RCC 7860 (cell line): ENCODE results near the gene IL13RA2.

Experiments
- DNase-seq: peaks from one replicate; pipeline ENCODE4 v3.0.0-alpha.2; 2015; ENCODE audit warnings: low spot score
- FAIRE-seq: peaks from 2 replicates; lab custom pipeline; 2012; peaks lifted over from hg19 to GRCh38; lab: Jason Lieb, UNC

Gene IL13RA2

DNA sequence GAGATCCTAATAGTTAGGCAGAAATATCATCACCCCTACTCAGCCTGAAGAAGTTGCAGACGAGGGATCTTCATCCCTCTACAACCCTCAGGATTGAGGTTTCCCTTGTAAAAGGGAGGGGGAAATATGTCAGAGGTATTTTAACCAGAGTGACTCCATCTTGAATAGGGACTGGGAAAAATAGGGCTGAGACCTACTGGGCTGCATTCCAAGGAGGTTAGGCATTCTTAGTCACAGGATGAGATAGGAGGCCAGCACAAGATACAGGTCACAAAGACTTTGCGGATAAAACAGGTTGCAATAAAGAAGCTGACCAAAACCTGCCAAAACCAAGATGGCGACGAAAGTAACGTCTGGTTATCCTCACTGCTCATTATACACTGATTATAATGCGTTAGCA, 17.5 kb downstream of the IL13RA2 start:
- DNase-seq = no peak
- FAIRE-seq = no peak

DNA sequence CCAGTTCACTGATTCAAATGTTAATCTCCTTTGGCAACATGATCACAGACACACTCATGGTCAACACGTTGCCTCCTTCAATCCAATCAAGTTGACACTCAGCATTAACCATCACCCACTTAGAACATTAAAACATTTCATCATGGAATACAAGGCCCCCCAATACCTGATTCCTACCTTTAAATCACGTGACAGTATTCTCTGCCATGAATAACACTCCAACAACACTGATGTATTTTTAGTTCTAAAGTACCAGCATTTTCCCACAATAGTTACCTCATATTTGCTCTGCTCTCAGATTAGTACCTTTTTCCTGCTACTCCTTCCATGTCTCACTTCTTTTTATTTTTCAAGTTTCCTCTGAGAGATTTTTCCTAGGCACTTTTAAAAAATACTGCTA, 19.6 kb downstream of the IL13RA2 start:
- no peak for FAIRE-seq
- DNase-seq = no peak

DNA sequence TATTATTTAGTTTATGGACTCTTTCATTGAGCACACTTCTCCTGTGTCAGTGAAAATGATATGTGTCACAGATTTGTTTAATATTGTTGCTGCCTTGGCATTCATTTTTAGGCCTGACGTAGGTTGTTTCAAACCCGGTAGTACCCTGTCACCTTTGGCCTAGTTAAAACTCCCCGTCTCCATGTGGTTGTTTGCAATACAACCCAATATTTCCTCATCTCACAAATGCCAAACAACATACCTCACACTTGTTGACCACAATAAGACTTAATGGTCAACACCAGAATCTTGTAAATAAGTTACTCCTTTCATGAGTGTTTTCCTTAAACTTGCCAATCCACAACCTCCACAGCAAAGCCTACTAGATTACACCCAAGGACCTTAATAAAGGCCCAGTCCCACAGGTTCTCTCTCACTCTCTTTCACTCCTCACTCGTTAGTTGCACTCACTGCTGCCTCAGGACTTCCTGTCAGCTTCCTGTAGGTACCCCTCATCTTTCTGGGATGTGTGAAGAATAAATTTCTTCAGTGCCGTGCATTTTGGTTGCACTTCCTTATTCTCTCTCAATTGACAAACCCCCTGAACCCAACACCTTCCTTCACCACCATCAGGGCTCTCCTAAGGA, 31.3 kb downstream of the IL13RA2 start:
- DNase-seq = no peak
- FAIRE-seq = no peak

DNA sequence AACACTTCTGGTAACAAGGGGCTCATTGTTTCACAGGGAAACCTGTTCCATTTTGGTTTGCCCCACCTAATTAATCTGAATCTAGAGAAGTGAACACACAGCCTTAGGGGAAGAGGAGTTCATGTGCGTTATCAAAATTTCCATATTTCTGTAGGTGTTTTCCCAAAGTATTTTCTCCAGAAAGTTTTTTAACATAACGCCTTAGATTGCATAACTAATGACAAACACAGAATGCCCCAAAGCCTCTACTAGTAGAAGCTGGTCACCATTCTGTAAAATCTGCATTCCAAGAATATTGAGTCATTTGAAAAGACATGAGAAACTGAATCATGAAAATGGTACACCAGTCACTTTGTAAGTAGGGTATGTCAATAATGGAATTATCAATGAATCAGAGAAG, 41.1 kb downstream of the IL13RA2 start:
- FAIRE-seq = no peak
- no peak for DNase-seq

DNA sequence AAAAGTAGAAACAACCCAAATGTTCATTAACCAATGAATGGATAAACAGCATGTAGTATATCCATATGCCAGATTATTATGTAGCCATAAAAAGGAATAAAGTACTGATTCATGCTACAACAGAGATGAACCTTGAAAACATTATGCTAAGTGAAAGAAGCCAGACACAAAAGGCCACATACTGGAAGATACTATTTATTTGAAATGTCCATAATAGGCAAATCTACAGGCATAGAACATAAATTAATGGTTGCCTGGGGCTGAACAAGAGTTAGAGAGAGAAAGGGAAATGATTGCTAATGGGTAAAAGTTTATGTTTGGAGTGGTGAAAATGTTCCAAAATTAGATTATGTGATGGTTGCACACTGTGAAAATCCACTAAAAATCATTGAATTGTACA, 44.4 kb downstream of the IL13RA2 start:
- FAIRE-seq = no peak
- no peak for DNase-seq

DNA sequence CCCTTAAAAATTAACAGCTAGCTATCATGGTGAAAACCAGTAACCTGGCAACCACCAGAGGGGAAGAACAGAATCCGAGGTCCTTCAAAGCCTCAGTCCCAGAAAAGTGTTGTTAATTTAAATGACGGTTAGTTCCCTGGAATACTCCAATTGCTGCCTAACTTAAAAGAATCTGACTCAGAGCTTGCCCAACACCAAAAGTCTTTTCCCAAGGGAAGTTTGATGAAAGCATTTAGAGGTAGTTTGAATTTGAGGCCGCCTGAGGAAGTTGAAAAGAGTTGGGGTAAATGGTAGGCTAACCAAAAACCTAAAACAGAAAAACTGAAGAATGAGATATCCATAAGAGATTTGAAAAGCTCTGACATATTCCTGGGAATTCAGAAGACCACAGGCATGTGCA, 46.6 kb downstream of the IL13RA2 start:
- FAIRE-seq (no peak), DNase-seq (no peak)

DNA sequence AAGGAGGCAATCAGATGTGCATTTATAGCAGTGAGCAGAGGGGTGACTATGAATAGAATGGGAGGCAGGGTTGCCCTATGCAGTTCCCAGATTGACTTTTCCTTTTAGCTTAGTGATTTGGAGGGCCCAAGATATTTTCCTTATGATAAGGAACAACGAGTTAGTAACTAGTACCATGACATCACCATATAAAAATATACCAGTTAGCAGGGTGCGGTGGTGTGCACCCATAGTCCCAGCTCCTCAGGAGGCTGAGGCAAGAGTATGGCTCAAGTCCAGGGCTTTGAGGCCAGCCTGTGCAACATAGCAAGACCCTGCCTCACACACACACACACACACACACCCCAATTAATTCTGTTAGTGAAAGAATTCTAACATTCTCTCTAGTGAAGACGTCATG, 53.0 kb downstream of the IL13RA2 start:
- no peak for DNase-seq
- FAIRE-seq = no peak

DNA sequence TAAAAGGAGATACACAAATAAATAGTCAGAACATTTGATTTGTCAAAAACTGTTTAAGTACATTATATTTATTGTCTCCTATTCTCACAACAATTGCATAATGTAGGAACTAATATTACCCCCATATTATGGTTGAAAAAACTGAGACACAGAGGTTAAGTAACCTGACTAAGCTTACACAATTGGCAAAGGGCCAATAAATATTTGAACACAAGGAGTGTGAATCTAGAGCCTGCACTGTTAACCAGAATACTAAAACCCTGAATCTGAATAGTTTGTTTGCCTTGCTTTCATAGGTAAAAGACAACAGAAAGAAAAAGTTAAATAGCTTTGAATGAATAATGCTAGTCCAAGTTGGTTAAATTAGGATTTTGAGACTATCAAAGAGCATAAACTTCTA, 55.2 kb downstream of the IL13RA2 start:
- FAIRE-seq = no peak
- no peak for DNase-seq

DNA sequence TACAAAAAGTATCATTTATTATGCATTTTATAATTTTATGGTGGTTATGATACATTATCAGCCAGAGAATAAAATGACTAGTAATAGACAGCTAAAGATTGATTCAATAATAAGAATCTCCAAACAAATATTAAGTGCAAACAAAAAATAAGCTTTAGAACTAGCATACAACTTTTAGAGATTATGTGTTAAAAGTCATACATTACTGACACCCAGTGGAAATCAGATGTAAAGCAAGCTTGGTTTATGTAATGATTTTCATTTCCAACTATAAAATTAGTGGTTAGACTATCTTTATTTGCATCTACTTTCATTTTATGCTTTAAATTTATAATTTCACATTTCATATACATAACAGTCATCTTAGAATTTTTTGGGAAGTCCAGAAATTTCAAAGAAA, 57.7 kb downstream of the IL13RA2 start:
- no peak for DNase-seq
- FAIRE-seq = peak; percentile 76
